Measurements from ENCODE around the gene PLCL1.

DNA sequence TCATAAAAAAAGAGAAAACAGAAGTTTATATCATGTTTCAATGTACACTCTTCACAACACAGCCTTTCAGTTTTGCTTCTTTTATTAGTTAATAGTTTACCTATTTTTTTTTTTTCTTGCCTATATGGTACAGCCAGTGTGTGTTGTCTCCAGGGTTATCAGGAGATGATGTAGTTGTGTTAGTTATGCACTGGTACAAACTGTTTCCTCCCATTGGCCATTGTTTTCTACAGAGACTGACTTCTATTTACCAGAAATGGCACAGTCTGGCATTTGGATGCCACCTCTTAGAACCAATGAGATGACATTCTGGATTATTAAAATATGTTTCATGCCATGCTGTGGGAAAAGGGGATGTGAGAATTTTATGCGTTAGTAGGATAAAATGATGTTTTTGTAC lies 339.4 kb downstream of the PLCL1 start:
- TF ChIP-seq, protein P1, sequence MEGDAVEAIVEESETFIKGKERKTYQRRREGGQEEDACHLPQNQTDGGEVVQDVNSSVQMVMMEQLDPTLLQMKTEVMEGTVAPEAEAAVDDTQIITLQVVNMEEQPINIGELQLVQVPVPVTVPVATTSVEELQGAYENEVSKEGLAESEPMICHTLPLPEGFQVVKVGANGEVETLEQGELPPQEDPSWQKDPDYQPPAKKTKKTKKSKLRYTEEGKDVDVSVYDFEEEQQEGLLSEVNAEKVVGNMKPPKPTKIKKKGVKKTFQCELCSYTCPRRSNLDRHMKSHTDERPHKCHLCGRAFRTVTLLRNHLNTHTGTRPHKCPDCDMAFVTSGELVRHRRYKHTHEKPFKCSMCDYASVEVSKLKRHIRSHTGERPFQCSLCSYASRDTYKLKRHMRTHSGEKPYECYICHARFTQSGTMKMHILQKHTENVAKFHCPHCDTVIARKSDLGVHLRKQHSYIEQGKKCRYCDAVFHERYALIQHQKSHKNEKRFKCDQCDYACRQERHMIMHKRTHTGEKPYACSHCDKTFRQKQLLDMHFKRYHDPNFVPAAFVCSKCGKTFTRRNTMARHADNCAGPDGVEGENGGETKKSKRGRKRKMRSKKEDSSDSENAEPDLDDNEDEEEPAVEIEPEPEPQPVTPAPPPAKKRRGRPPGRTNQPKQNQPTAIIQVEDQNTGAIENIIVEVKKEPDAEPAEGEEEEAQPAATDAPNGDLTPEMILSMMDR (IDR thresholded peaks at IDR 0.05): no peak
- no peak for TF ChIP-seq POLR2A (IDR thresholded peaks at IDR 0.05)

Data from adrenal gland (tissue), 5 donors.